H1 (cell line): ENCODE measurements around the gene HCK. TPM values are rescaled to one million over a fixed set of nuclear protein-coding genes. Genes with fewer than 3 reads are reported as not detected.

ENCODE experiments used
- CTCF ChIA-PET: fragments of 300-600 bp; sonication (Branson Sonifier 250); formaldehyde crosslinking; loops from one replicate; lab custom pipeline; 2021; ENCODE audit not compliant: partially characterized antibody; lab: Charles Lee
- POLR2A ChIA-PET: fragments of 300-600 bp; sonication (Branson Sonifier 250); formaldehyde crosslinking; loops from one replicate; lab custom pipeline; 2021; ENCODE audit warnings: inconsistent platforms; ENCODE audit not compliant: partially characterized antibody; lab: Charles Lee
- DNase-seq, 2 experiments: peaks; one replicate each; pipeline versions ENCODE4 v3.0.0 to v3.0.0-alpha.2; 2010 to 2022; ENCODE audit warnings: low spot score in 2 of 2, low read depth in 1 of 2, mixed read lengths in 1 of 2
- FAIRE-seq: peaks from 2 replicates; lab custom pipeline; 2011; peaks lifted over from hg19 to GRCh38; lab: Jason Lieb, UNC
- H2AFZ ChIP-seq: 2 replicates; pipeline ENCODE4 v1.8.1; 2012; ENCODE audit warnings: low read length, inconsistent platforms
- H2AK5ac ChIP-seq: 2 replicates; pipeline ENCODE4 v1.6.1; 2013; ENCODE audit warnings: low read depth, low read length
- H2BK120ac ChIP-seq: replicated peaks from 2 replicates; pipeline ENCODE3; 2013; ENCODE audit warnings: low read depth, low read length, inconsistent platforms
- H2BK12ac ChIP-seq: 2 replicates; pipeline ENCODE4 v1.6.1; 2013; ENCODE audit warnings: low read depth, low read length
- H2BK15ac ChIP-seq: 2 replicates; pipeline ENCODE4 v1.6.1; 2013; ENCODE audit warnings: low read length
- H2BK20ac ChIP-seq: 2 replicates; pipeline ENCODE4 v1.6.1; 2013; ENCODE audit warnings: low read length
- H2BK5ac ChIP-seq: 2 replicates; pipeline ENCODE4 v1.6.1; 2013; ENCODE audit warnings: low read depth, low read length
- H3K14ac ChIP-seq: 2 replicates; pipeline ENCODE4 v1.6.1; 2013; ENCODE audit warnings: inconsistent platforms; ENCODE audit not compliant: insufficient read length
- H3K18ac ChIP-seq: 2 replicates; pipeline ENCODE4 v1.6.1; 2013; ENCODE audit warnings: low read length; ENCODE audit errors: extremely low read depth
- H3K23ac ChIP-seq: 2 replicates; pipeline ENCODE4 v1.6.1; 2013; ENCODE audit warnings: inconsistent platforms; ENCODE audit not compliant: insufficient read length
- H3K23me2 ChIP-seq: 2 replicates; pipeline ENCODE4 v1.6.1; 2013; ENCODE audit warnings: low read depth, low read length
- H3K27ac ChIP-seq: 2 replicates; pipeline ENCODE4 v1.6.1; 2011; ENCODE audit warnings: low read depth, low read length, inconsistent platforms
- H3K27me3 ChIP-seq, 4 experiments: replicated peaks in 1 of 4; 1 replicate in 1 of 4; 2 replicates in 3 of 4; pipeline versions ENCODE4 v1.6.1 to v1.8.1; 2011 to 2013; ENCODE audit warnings: low read length in 3 of 4, mild to moderate bottlenecking in 3 of 4, inconsistent platforms in 2 of 4, mixed read lengths in 2 of 4, moderate library complexity in 1 of 4; ENCODE audit not compliant: control insufficient read depth in 3 of 4, insufficient read depth in 3 of 4; ENCODE audit errors: extremely low read depth in 1 of 4
- H3K36me3 ChIP-seq, 4 experiments: 2 replicates each; pipeline versions ENCODE4 v1.6.1 to v1.8.1; 2011 to 2013; ENCODE audit warnings: mild to moderate bottlenecking in 4 of 4, low read length in 3 of 4, moderate library complexity in 2 of 4, control low read depth in 1 of 4, inconsistent platforms in 1 of 4; ENCODE audit not compliant: insufficient read depth in 4 of 4, control insufficient read depth in 2 of 4
- H3K4ac ChIP-seq: replicated peaks from 2 replicates; pipeline ENCODE3; 2013; ENCODE audit warnings: low read length, low read depth, mixed read lengths, inconsistent platforms; ENCODE audit not compliant: insufficient read length
- H3K4me1 ChIP-seq, 4 experiments: replicated peaks in 1 of 4; 1 replicate in 1 of 4; 2 replicates in 3 of 4; pipeline versions ENCODE4 v1.6.1 to v1.8.1; 2011 to 2013; ENCODE audit warnings: low read length in 3 of 4, inconsistent platforms in 2 of 4, mixed read lengths in 1 of 4; ENCODE audit not compliant: insufficient read depth in 4 of 4, control insufficient read depth in 3 of 4
- H3K4me2 ChIP-seq, 2 experiments: 2 replicates each; pipeline versions ENCODE4 v1.6.1 to v1.8.1; 2011 to 2013; ENCODE audit warnings: low read depth in 2 of 2, low read length in 2 of 2, control low read depth in 1 of 2, inconsistent platforms in 1 of 2, mild to moderate bottlenecking in 1 of 2; ENCODE audit not compliant: insufficient read depth in 1 of 2
- H3K4me3 ChIP-seq, 4 experiments: fragments of 200-600, 300-600 bp in 1 of 4; sonication (generic), shearing (Covaris generic), sonication (Bioruptor Twin) in 1 of 4; 2 replicates each; pipeline versions ENCODE4 v1.5.1 to v1.8.1; 2011 to 2016; ENCODE audit warnings: low read length in 4 of 4, low read depth in 3 of 4, control low read depth in 2 of 4, inconsistent platforms in 2 of 4, mild to moderate bottlenecking in 2 of 4, mixed read lengths in 1 of 4, moderate library complexity in 1 of 4; ENCODE audit not compliant: insufficient read depth in 2 of 4; ENCODE audit errors: extremely low read depth in 1 of 4
- H3K56ac ChIP-seq: replicated peaks from 2 replicates; pipeline ENCODE3; 2013; ENCODE audit warnings: low read depth, mild to moderate bottlenecking, mixed read lengths, low read length, inconsistent platforms; ENCODE audit not compliant: insufficient read length
- H3K79me1 ChIP-seq: 2 replicates; pipeline ENCODE4 v1.6.1; 2013; ENCODE audit warnings: low read depth, low read length, control low read depth
- H3K79me2 ChIP-seq, 2 experiments: 2 replicates each; pipeline versions ENCODE4 v1.6.1 to v1.8.1; 2012 to 2013; ENCODE audit warnings: low read length in 2 of 2, mild to moderate bottlenecking in 2 of 2, inconsistent platforms in 1 of 2; ENCODE audit not compliant: insufficient read depth in 2 of 2, control insufficient read depth in 1 of 2
- H3K9ac ChIP-seq, 4 experiments: replicated peaks in 1 of 4; 1 replicate in 1 of 4; 2 replicates in 3 of 4; pipeline versions ENCODE4 v1.6.1 to v1.8.1; 2011 to 2013; ENCODE audit warnings: low read depth in 3 of 4, low read length in 3 of 4, control low read depth in 2 of 4, mild to moderate bottlenecking in 2 of 4, moderate library complexity in 2 of 4, inconsistent platforms in 1 of 4; ENCODE audit errors: extremely low read depth in 1 of 4
- H3K9me3 ChIP-seq, 2 experiments: 2 replicates each; pipeline versions ENCODE4 v1.6.1 to v1.8.1; 2012 to 2013; ENCODE audit warnings: mild to moderate bottlenecking in 2 of 2, moderate library complexity in 2 of 2, control low read depth in 1 of 2, inconsistent platforms in 1 of 2, low read depth in 1 of 2, low read length in 1 of 2, mixed read lengths in 1 of 2; ENCODE audit not compliant: insufficient read depth in 2 of 2
- H4K20me1 ChIP-seq, 2 experiments: replicated peaks in 1 of 2; 2 replicates each; pipeline versions ENCODE3 to v1.8.1; 2011 to 2013; ENCODE audit warnings: inconsistent platforms in 2 of 2, low read length in 2 of 2, mild to moderate bottlenecking in 1 of 2; ENCODE audit not compliant: insufficient read depth in 2 of 2, control insufficient read depth in 1 of 2
- H4K5ac ChIP-seq: 2 replicates; pipeline ENCODE4 v1.6.1; 2013; ENCODE audit warnings: low read length, low read depth, mixed read lengths, inconsistent platforms; ENCODE audit not compliant: insufficient read length
- H4K8ac ChIP-seq: 2 replicates; pipeline ENCODE4 v1.8.0; 2013; ENCODE audit warnings: mild to moderate bottlenecking, moderate library complexity, low read length, inconsistent platforms; ENCODE audit not compliant: insufficient read depth; ENCODE audit errors: extremely low read depth
- H4K91ac ChIP-seq: replicated peaks from 2 replicates; pipeline ENCODE3; 2013; ENCODE audit warnings: low read length, mixed read lengths, inconsistent platforms; ENCODE audit not compliant: insufficient read length
- BACH1 ChIP-seq: IDR thresholded peaks from 2 replicates; pipeline ENCODE4 v1.6.1; 2012; ENCODE audit warnings: low read length, improper control_type of control experiment
- BRCA1 ChIP-seq: IDR thresholded peaks from 2 replicates; pipeline ENCODE4 v1.6.1; 2012; ENCODE audit warnings: low read depth, low read length, improper control_type of control experiment
- CHD2 ChIP-seq: IDR thresholded peaks from 2 replicates; pipeline ENCODE4 v1.6.1; 2012; ENCODE audit warnings: low read length, improper control_type of control experiment
- CTCF ChIP-seq, 3 experiments: IDR thresholded peaks; 1 replicate in 2 of 3; 2 replicates in 1 of 3; pipeline versions ENCODE4 v1.5.1 to v1.6.1; 2011; ENCODE audit warnings: low read length in 3 of 3, mild to moderate bottlenecking in 3 of 3, inconsistent platforms in 2 of 3, low read depth in 1 of 3, moderate library complexity in 1 of 3; ENCODE audit not compliant: insufficient read depth in 1 of 3; ENCODE audit errors: control extremely low read depth in 1 of 3
- EZH2 ChIP-seq: fragments of 200-600 bp; sonication (generic); IDR thresholded peaks from 2 replicates; pipeline ENCODE4 v1.7.1; 2012; ENCODE audit warnings: low read depth, mild to moderate bottlenecking, moderate library complexity, low read length, inconsistent platforms; ENCODE audit not compliant: severe bottlenecking
- KDM4A ChIP-seq: IDR thresholded peaks from one replicate; pipeline ENCODE4 v1.7.1; 2012; ENCODE audit warnings: low read depth, mild to moderate bottlenecking, moderate library complexity, low read length, inconsistent platforms; ENCODE audit not compliant: severe bottlenecking
- SIN3A ChIP-seq, 2 experiments: IDR thresholded peaks in 1 of 2; conservative IDR thresholded peaks in 1 of 2; 2 replicates each; pipeline ENCODE4 v1.6.1; 2011 to 2012; ENCODE audit warnings: low read length in 2 of 2, improper control_type of control experiment in 1 of 2, low read depth in 1 of 2, mild to moderate bottlenecking in 1 of 2
- TCF12 ChIP-seq: IDR thresholded peaks from 2 replicates; pipeline ENCODE4 v1.6.1; 2011; ENCODE audit warnings: low read depth, mild to moderate bottlenecking, low read length
- YY1 ChIP-seq: IDR thresholded peaks from 2 replicates; pipeline ENCODE4 v1.6.1; 2011; ENCODE audit warnings: low read depth, mild to moderate bottlenecking, low read length
- ZNF274 ChIP-seq: IDR thresholded peaks from 2 replicates; pipeline ENCODE4 v1.7.0; 2012; ENCODE audit warnings: low read length, borderline replicate concordance; ENCODE audit errors: extremely low read depth
- WGBS, 2 experiments: shearing (Covaris generic) in 1 of 2; methylation state at CpG; one replicate each; pipeline versions ENCODE4 v1.1.6 to v1.1.7; 2013 to 2015; ENCODE audit warnings: low lambda C conversion rate in 2 of 2, mixed read lengths in 2 of 2, inconsistent platforms in 1 of 2, low coverage in 1 of 2, missing lambda C conversion rate in 1 of 2; ENCODE audit not compliant: insufficient replicate concordance in 2 of 2, insufficient coverage in 1 of 2, insufficient read length in 1 of 2; ENCODE audit errors: extremely low coverage in 1 of 2, missing lambda C conversion rate in 1 of 2; 5-methylcytosine and 5-hydroxymethylcytosine counted together
- polyA plus RNA-seq, 7 experiments: library from polyadenylated mRNA; depleted of rRNA in 3 of 7; stranded (reverse) in 5 of 7; unstranded in 2 of 7; fragments of >200 nt in 5 of 7; fragments of 200-250 nt in 2 of 7; gene quantifications; 1 replicate in 5 of 7; 2 replicates in 1 of 7; 4 replicates in 1 of 7; pipeline versions ENCODE4 v1.2.1 to v1.2.3, GENCODE V29; 2011 to 2013; ENCODE audit warnings: missing spikeins in 2 of 7, mixed read lengths in 2 of 7
- total RNA-seq: library from RNA; stranded (reverse); fragmentation: NEBNext Ultra II Directional; extraction: Animal tissue kit (Norgen Biotek cat#: 25700); gene quantifications from 2 replicates; pipeline ENCODE4 v1.2.1, GENCODE V29; 2021

The HCK gene
- total and polyA plus RNA-seq, 2 of the 8 experiments (the other 6 are each of a cell fraction or from before 2014, with no cell fraction given): 0.37 to 4.3 TPM

- Histone ChIP-seq H4K20me1 (no peaks in the 10 kb centered on the region), H3K27me3 (no peaks in the 10 kb centered on the region), H3K79me2 (no peaks in the 10 kb centered on the region), H3K4me1 (peaks cover 0 to 3% (median 0%) of the 10 kb centered on the region in 4 experiments; a peak in 2 of 7 replicates), H3K27ac (no peak overlapping the region), H3K23me2 (no peaks in the 10 kb centered on the region), H3K9ac (no peak overlapping the region), H2BK15ac (no peak overlapping the region), H3K4me3 (no peak overlapping the region), H2BK120ac (no peak overlapping the region), H4K91ac (no peak overlapping the region), H3K18ac (no peak overlapping the region), H3K9me3 (no peaks in the 10 kb centered on the region), H3K56ac (no peak overlapping the region), H3K36me3 (no peaks in the 10 kb centered on the region), H3K4ac (no peak overlapping the region), H3K14ac (no peak overlapping the region), H2AK5ac (no peak overlapping the region), H2BK12ac (no peak overlapping the region), H2BK5ac (no peak overlapping the region; the same call in 1 of the 2 replicates), H2BK20ac (no peak overlapping the region), H3K4me2 (no peak overlapping the region), H4K8ac (no peak overlapping the region), H4K5ac (no peak overlapping the region), H2AFZ (no peak overlapping the region), H3K79me1 (no peaks in the 10 kb centered on the region), H3K23ac (no peak overlapping the region)
- FAIRE-seq (no peak), DNase-seq (no peak)
- WGBS, 2 experiments: 86% methylated on average over 17 of the region's 17 CpGs; no CpG with 5 or more reads in 1 of the 2 experiments
- CTCF ChIA-PET: interaction anchor here (1.0 to 4.5 kb wide), 6 partner anchors 9 to 220 kb away, joined by 3 to 31 read pairs (median 4); no protein-coding TSS in a partner anchor
- POLR2A ChIA-PET: interaction anchor here (0.6 kb wide), 1 partner anchor 25 kb away, joined by 3 read pairs; no protein-coding TSS in a partner anchor
- TF ChIP-seq BRCA1: no peak
- TF ChIP-seq SIN3A (conservative IDR thresholded peaks at IDR 0.05 in 1 of 2, IDR thresholded peaks at IDR 0.05 in 1 of 2; ENCODE audit: low read depth in 1 of 2, low read length in 2 of 2): no peak
- no peak for TF ChIP-seq TCF12
- TF ChIP-seq KDM4A: no peak
- no peak for TF ChIP-seq BACH1
- no peak for TF ChIP-seq EZH2
- TF ChIP-seq YY1: no peak
- TF ChIP-seq CTCF (IDR thresholded peaks at IDR 0.05; ENCODE audit: control extremely low read depth in 1 of 3, insufficient read depth in 1 of 3, low read depth in 1 of 3, low read length in 3 of 3): no peak
- TF ChIP-seq ZNF274: no peak
- no peak for TF ChIP-seq CHD2
Measured at GRCh38 chr20:32071395-32072167, 19.5 kb downstream of the HCK start.
